ENCODE data around the gene SLX9.

Gene SLX9

GRCh38 chr21:44955141-44955797, 15.4 kb downstream of the SLX9 start:
- TF ChIP-seq CTCF (IDR thresholded peaks at IDR 0.05; ENCODE audit: borderline replicate concordance, control extremely low read depth, extremely low read depth, insufficient read depth, missing control alignments): no peak
- in situ Hi-C loops (cut with MboI; ENCODE audit: low sequenced_read_pairs, unreplicated experiment): loop anchor here (25.0 kb wide), 1 partner anchor 332 kb away; the partner anchor contains the start of gene POFUT2
- no peak for DNase-seq (ENCODE audit: low spot score)

GRCh38 chr21:44955798-44956175, 16.0 kb downstream of the SLX9 start:
- in situ Hi-C loops (cut with MboI; ENCODE audit: low sequenced_read_pairs, unreplicated experiment): loop anchor here (25.0 kb wide), 1 partner anchor 332 kb away; the partner anchor contains the start of gene POFUT2
- DNase-seq (ENCODE audit: low spot score): no peak
- no peak for TF ChIP-seq CTCF (IDR thresholded peaks at IDR 0.05; ENCODE audit: borderline replicate concordance, control extremely low read depth, extremely low read depth, insufficient read depth, missing control alignments)

GRCh38 chr21:44956356-44957046, 16.7 kb downstream of the SLX9 start:
- no peak for DNase-seq (ENCODE audit: low spot score)
- TF ChIP-seq CTCF (IDR thresholded peaks at IDR 0.05; ENCODE audit: borderline replicate concordance, control extremely low read depth, extremely low read depth, insufficient read depth, missing control alignments): no peak
- in situ Hi-C loops (cut with MboI; ENCODE audit: low sequenced_read_pairs, unreplicated experiment): loop anchor here (25.0 kb wide), 1 partner anchor 331 kb away; the partner anchor contains the start of gene POFUT2

- TF ChIP-seq CTCF (IDR thresholded peaks at IDR 0.05; ENCODE audit: borderline replicate concordance, control extremely low read depth, extremely low read depth, insufficient read depth, missing control alignments): no peak
- in situ Hi-C loops (cut with MboI; ENCODE audit: low sequenced_read_pairs, unreplicated experiment): loop anchor here (25.0 kb wide), 1 partner anchor 330 kb away; the partner anchor contains the start of gene POFUT2
- DNase-seq (ENCODE audit: low spot score): no peak
Observed at GRCh38 chr21:44957047-44957831, 17.4 kb downstream of the SLX9 start.

GRCh38 chr21:44957901-44958451, 18.1 kb downstream of the SLX9 start:
- DNase-seq (ENCODE audit: low spot score): no peak
- in situ Hi-C loops (cut with MboI; ENCODE audit: low sequenced_read_pairs, unreplicated experiment): loop anchor here (25.0 kb wide), 1 partner anchor 329 kb away; the partner anchor contains the start of gene POFUT2
- no peak for TF ChIP-seq CTCF (IDR thresholded peaks at IDR 0.05; ENCODE audit: borderline replicate concordance, control extremely low read depth, extremely low read depth, insufficient read depth, missing control alignments)

Measured in GM13976 (cell line).